GM19397 (cell line): ENCODE data around the gene TFEB.
"Not testable (repeated sequence)": the region's sequence is repeated elsewhere in the genome, so short reads cannot be mapped to it uniquely, and the experiment has no call there.

Source experiments
- ATAC-seq: cut with Tn5 transposase; IDR thresholded peaks from one replicate; pipeline ENCODE4 v1.9.1; 2021; ENCODE audit warnings: mild to moderate bottlenecking, moderate library complexity; ENCODE audit not compliant: unreplicated experiment

Gene TFEB

GRCh38 chr6:41766043-41766664 is 30.7 kb upstream of the TFEB start:
- not testable (repeated sequence) for ATAC-seq

DNA sequence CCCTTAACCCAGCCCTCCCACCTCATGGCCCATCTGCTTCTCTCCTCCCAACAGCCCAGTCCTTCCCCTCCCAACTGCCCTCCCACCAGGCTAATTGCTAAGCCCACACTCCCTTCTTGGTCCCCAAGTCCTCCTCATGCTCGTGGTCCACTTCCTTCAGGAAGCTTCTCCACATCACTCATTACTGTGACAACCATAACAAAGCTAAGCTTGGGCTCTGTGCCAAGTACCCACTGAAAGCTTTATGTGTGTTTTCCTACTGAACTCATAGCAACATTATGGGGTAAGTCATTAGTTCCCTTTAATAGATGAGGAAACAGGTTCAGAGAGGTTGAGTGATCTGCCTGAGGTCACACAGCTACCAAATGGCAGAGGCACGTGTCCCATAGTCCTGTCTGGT is 28.1 kb upstream of the TFEB start:
- no peak for ATAC-seq

DNA sequence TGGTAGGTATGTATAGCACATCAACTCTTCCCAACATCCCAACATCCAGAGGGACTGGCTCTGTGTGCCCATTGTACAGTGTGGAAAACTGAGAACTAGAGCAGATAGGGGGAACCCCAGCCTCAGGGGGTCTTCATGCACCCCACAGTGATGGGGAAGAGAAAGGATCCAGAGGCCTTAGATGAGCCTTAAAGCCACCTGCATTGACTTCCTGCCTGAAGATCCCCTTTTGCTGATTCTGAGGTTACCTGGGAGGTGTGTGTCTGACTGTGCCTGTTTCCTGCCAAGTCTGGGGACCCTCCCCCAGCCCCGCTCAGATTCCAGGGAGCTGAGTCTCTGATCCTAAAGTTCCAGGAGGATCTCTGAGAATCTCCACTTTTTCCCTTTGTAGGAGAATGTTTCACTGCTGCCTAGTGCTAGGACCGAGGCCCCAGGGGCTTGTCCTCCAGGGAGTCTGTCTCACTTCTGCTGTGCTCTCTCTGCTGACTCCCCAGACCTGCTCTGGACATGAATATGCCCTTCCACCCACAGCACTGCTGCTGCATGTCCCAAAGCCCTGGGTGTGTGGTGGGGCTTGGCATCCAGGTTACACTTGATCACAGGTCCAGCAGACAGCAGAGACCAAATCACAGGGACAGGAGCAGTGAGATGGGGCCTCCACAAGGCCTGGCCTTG is 24.6 kb upstream of the TFEB start:
- ATAC-seq: no peak

DNA sequence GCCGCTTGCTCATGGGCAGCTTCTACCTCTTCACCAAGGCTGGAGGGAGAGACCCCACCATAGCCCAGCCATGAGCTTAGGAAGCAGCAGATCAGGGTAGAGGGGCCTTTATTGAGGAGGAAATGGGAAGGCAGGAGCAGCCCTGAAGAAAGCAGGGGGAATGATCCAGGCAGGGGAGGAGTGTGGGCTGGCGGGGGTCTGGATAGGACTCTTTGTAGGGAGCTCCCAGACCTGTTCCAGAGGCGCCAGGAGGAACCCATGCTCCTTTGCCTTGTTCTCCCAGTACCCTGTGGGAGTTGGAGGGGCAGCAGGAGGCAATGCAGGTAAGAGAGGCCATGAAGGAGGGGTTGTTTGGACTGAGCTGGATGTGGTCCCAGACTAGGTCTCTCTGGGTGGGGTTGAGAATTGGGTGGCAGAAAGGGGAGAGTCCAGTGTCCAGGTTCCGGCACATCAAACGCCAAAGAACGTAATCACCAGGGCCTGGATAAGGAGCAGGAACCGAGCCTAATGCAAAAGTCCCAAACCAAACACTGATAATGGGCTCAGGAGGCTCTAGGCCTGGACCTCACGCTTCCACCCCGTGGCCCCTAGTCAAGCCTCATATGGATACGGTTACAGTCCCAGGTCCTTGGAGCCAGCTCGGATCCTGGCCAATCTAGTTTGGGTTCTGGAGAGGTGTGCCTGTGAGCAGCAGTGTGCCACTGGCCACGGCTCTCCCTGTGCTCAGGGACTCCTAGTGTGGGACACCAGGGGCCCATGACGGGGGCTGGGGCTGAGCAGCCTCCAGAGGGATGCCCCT is 23.9 kb upstream of the TFEB start:
- no peak for ATAC-seq

DNA sequence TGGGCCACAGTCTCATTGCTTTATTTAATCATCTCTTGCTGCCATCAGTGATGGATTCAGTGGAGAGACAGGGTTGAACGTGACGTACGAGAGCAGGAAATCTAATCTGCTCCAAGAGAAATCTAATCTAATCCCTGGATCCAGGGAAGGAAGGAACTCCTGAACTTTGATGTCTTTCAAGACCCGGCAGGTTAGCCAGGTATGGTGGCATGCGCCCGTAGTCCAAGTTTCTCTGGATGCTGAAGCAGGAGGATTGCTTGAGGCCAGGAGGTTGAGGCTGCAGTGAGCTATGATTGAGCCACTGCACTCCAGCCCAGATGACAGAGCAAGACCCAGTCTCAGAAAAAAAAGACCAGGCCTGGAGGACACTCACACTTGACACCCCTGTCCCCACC is 23.2 kb upstream of the TFEB start:
- no peak for ATAC-seq

DNA sequence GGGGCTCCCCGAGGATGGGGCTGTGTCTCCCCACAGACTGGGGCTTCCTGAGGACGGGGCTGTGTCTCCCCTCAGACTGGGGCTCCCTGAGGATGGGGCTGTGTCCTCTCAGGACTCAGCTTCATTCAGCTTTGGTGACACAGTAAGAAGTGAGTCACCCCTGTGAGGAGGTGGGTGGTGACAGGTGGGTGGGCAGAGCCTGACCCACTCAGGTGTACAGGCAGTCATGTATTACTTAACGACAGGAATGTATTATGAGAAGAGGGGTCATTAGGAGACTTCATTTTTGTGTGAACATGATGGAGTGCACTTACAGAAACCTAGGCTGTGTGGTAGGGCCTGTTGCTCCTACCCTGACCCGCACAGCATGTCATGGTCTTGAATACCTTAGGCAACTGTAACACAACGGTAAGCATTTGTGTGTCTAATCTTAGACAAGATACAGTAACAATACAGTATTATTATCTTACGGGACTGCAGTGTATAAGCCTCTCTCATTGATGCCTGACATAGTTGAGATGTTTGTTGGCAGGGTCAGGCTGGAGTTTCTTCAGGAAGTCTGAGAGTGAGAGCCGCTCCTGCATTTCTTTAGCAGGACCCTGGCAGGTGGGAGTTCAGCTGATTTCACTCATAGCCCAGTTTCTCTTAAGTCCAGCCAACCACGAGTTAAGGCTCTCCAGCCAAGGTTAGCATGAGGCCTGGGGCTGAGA is 22.7 kb upstream of the TFEB start:
- no peak for ATAC-seq

GRCh38 chr6:41757271-41757670 is 21.9 kb upstream of the TFEB start:
- ATAC-seq: no peak

DNA sequence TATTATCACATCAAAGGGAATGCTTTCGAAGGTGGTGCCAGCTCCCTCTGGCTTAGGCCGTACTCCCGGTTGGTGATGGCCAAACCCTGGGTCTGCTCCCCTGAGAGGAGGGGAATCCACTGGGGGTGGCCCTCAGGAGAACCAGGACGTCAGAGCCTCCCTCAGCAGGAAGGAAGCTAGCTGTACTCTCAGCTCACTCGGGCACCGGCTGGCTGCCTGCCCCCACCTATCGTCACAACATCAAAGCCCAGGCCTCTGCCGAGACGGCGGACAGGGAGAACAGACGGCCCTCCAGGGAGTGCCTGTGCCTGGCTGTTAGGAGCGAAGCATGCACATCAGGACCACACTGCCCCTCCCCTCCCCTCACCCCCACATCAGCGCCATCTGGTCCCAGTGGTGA is 20.9 kb upstream of the TFEB start:
- no peak for ATAC-seq

- no peak for ATAC-seq
These were observed 20.5 kb upstream of the TFEB start for GRCh38 chr6:41755895-41756294.

- no peak for ATAC-seq
These were observed 15.0 kb upstream of the TFEB start for GRCh38 chr6:41750374-41750773.

GRCh38 chr6:41748542-41748941 is 13.1 kb upstream of the TFEB start:
- ATAC-seq: no peak

DNA sequence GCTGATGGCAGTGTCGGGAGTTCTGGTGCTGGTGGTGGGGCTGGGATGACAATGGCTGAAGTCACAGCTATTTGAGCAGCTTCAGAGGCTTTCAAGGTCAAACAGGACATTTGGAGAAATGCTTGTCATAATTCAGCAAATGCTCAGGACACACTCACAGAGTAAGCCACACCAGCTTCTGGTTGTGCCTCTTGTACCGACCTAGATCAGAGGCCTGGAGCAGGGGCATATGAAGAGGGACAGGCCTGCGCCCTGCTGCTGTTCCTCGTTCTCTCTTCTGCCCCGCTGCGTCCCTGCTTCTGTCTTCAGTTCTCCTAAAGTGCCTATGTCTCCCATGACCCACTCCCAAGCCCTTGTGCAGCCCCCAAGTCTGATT is 12.7 kb upstream of the TFEB start:
- ATAC-seq: no peak

- ATAC-seq: no peak
These were observed 12.1 kb upstream of the TFEB start, which contains the start of gene PGC for GRCh38 chr6:41747256-41748101. TSS of gene PGC (minus strand) at chr6:41747397. CDS start at chr6:41747334, 63 bp downstream.

- ATAC-seq: no peak
These were observed 10.7 kb upstream of the TFEB start for GRCh38 chr6:41746107-41746506.

DNA sequence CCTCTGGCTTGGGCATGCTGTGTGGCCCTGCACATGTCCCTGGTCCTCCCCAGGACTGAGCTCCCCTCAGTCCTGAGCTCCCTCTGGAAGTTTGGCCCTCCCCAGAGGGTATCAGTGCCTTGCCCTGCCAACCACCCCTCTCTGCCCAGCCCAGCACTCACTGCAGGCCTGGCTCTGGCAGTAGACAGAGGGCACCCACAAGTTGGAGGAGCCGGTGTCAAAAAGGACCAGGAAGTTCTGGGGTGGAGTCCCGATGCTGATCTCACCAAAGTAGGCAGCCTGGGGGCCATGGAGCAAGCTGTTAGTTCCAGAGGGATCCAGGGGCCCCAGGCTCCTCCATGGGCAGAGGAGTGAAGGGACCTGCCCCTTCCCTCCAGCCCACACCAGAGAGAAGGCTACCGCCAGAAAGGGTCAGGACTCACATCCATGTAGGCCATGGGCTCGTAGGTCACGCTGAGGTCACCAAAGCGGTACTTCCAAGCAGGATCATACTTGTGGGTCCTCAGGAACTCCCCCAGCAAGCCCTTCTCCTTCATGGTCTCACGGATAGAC is 8.9 kb upstream of the TFEB start:
- ATAC-seq: no peak

DNA sequence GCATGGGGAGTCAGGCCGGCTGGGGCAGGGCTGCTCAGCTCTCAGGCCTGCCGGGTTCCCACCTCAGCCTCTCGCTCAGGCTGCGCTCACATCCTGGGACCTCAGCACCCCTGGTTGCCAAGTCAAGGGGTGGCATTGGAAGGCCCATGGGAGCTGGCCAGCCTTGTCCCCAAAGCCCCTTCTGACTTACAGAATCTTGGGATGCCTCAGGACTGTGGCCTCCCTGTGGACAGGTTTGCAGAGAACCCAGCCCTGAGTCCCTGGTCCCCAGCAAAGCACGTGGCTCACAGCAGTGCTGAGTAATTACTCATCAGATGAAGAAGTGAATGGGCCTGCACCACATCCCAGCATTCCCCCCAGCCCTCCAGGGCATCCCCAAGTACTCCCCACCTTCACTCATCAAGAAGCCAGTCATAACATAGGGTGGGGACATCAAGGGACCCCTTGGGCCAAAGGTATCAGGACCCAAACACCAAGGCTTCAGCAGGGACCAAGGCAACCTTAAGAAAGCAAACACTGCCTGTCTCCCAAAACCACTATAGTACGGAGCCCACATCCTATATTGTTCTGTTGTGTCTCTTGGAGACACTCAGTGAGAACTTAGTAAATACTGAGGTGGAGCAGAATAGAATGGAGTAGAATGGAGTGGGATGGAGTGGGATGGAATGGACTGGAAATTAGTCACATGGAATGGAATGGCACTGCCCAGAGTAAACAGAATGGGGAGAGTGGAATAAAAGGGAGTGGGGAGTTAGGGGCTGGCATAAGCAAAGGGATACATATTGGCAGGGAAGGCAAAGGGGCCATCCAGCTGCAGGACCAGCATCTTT is 8.2 kb upstream of the TFEB start:
- no peak for ATAC-seq

GRCh38 chr6:41741625-41742490 is 6.5 kb upstream of the TFEB start:
- no peak for ATAC-seq

DNA sequence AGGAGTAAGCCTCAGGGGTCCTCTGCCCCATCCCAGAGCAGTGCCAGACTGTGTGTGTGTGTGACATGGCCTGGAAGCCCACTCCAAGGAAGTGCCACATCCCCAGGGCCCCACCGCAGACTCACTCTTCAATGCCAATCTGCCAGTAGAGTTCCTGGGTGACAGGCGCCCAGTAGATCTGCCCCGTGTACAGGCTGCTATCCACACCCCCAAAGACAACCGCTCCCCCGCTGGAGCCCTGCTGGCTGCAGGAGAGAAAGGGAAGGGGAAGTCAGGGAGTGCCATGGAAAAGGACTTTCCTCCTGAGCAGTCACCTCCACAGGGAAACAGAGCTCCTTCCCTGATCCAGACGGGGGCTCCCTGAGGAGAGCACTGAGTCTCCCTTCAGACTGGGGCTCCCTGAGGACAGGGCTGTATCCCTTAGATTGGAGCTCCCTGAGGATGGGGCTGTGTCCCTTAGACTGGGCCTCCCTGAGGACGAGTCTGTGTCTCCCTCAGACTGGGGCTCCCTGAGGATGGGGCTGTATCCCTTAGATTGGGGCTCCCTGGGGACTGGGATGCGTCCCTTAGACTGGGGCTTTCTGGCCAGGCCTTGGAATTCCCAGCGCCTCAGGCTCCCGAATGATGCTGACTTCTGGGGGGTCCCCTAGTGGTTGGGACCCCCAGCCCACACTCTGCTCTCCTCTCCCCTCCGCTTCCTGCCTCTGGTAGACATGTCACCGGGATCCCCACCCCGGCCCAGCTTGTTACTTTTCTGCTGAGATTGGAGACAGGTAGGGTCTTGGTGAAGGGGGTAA is 5.2 kb upstream of the TFEB start:
- no peak for ATAC-seq
